ENCODE data around the gene PTPRD.

PTPRD gene

GRCh38 chr9:8728910-8729309 lies 1883.9 kb downstream of the PTPRD start:
- TF ChIP-seq, protein P1, sequence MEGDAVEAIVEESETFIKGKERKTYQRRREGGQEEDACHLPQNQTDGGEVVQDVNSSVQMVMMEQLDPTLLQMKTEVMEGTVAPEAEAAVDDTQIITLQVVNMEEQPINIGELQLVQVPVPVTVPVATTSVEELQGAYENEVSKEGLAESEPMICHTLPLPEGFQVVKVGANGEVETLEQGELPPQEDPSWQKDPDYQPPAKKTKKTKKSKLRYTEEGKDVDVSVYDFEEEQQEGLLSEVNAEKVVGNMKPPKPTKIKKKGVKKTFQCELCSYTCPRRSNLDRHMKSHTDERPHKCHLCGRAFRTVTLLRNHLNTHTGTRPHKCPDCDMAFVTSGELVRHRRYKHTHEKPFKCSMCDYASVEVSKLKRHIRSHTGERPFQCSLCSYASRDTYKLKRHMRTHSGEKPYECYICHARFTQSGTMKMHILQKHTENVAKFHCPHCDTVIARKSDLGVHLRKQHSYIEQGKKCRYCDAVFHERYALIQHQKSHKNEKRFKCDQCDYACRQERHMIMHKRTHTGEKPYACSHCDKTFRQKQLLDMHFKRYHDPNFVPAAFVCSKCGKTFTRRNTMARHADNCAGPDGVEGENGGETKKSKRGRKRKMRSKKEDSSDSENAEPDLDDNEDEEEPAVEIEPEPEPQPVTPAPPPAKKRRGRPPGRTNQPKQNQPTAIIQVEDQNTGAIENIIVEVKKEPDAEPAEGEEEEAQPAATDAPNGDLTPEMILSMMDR (IDR thresholded peaks at IDR 0.05; ENCODE audit: control insufficient read depth, insufficient read depth, low read depth, low read length, missing control alignments), result no peak
- DNase-seq (ENCODE audit: low read depth), result no peak
- H3K4me3 ChIP-seq (ENCODE audit: control insufficient read depth, low read depth, low read length), result no peak overlapping the region

DNA sequence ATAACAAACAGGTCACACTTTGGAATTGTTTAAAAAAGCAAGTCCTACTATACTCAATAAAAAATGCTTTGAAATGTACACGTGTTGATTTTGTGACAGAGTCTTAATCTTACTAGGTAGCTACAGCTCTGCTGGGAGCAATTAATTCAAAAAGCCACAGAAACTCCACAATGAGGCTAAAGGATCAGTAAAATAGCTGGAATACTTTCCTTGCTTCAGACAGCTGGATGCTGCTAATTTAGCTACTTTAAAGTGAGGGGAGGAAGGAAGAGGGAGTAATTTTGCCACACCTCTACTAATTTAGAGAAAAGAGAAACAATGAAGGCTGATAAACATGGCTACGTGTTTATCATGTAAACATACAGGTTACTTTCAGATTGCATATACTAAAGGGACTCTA lies 1885.6 kb downstream of the PTPRD start:
- no peak for DNase-seq (ENCODE audit: low read depth)
- TF ChIP-seq, protein P1 (IDR thresholded peaks at IDR 0.05; ENCODE audit: control insufficient read depth, insufficient read depth, low read depth, low read length, missing control alignments), result no peak
- no peak overlapping the region for H3K4me3 ChIP-seq (ENCODE audit: control insufficient read depth, low read depth, low read length)

DNA sequence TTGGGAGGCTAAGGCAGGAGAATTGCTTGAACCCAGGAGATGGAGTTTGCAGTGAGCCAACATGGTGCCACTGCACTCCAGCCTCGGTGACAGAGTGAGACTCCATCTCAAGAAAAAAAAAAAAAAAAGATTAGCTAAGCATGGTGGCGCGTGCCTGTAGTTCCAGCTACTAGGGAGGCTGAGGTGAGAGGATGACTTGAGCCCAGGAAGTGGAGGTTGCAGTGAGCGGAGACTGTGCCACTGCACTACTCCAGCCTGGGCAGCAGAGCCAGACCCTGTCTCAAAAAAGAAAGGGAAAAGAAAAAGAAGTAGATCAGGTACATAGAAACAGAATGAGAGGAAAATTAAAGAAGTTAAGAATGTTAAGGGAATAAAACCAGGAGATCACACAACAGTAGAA lies 1886.1 kb downstream of the PTPRD start:
- TF ChIP-seq, protein P1 (IDR thresholded peaks at IDR 0.05; ENCODE audit: control insufficient read depth, insufficient read depth, low read depth, low read length, missing control alignments), result no peak
- no peak overlapping the region for H3K4me3 ChIP-seq (ENCODE audit: control insufficient read depth, low read depth, low read length)
- DNase-seq (ENCODE audit: low read depth), result no peak

DNA sequence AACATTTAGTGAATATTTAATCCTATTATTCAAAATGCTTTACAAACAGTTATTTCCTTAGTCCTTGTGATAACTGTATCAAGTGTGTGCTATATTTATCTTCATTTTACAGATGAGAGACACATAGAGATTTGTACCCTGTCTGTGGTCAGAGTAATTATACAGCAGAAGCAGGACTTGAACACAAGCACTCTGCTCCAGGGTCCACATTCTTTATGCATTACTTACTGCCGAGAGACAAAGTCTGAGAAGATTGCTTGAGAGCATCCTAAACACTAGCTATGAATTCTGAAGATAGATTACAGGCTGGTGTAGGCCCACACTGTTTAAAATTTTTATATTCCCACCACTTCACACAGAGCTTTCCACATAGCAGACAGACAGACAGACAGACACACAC lies 1887.2 kb downstream of the PTPRD start:
- TF ChIP-seq, protein P1 (IDR thresholded peaks at IDR 0.05; ENCODE audit: control insufficient read depth, insufficient read depth, low read depth, low read length, missing control alignments), result no peak
- no peak for DNase-seq (ENCODE audit: low read depth)

DNA sequence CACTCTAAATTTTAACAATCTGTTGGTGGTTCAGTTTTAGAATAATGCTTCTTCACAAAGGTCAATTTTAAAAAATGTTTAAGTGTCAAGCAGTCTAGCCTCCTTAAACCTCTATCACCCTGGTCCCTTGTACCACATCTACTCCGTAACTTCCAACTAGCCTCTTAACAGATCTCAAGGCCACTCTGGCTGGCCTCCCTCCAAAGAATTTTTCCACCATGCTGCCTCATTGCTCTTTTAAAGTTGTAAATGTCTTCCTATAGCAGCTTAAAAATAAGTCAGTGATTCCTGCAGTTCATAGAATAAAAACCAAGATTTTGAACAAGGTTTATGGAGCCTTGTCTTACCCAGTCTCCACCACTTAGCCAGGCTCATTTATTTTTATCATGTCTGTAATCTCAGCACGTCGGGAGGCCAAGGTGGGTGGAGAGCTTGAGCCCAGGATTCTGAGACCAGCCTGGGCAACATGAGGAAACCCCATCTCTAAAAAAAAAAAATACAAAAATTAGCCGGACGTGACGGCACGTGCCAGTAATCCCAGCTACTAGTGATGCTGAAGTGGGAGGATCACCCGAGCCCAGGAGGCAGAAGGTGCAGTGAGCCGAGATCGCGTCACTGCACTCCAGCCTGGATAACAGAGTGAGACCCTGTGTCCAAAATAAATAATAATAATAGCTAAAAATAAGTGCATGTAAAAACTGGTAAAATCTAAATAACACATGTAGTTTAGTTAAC lies 1888.4 kb downstream of the PTPRD start:
- TF ChIP-seq, protein P1 (IDR thresholded peaks at IDR 0.05; ENCODE audit: control insufficient read depth, insufficient read depth, low read depth, low read length, missing control alignments), result no peak
- H3K4me3 ChIP-seq (ENCODE audit: control insufficient read depth, low read depth, low read length), result no peak overlapping the region
- DNase-seq (ENCODE audit: low read depth), result no peak

More for the DNA sequence above, 1887.2 kb downstream of the PTPRD start:
- H3K4me3 ChIP-seq (ENCODE audit: control insufficient read depth, low read depth, low read length), result no peak overlapping the region

DNA sequence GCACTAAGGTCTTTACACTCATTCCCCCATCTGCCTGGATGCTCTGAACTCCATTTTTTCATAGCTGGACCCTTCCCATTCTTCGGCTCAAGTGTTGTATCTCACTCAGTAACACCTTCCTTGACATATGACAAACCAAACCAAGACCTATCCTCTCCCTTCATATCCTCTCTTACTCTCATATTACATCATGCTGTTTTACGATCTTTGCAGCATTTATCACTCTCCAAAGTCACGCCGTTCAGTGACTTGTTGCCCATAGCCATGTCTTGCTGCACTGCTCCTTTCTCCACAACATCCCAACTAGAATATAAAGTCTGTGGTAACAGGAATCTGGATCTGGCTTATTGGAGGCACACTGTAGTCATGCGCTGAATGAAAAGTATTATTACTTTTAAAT lies 1889.6 kb downstream of the PTPRD start:
- H3K4me3 ChIP-seq (ENCODE audit: control insufficient read depth, low read depth, low read length), result no peak overlapping the region
- TF ChIP-seq, protein P1 (IDR thresholded peaks at IDR 0.05; ENCODE audit: control insufficient read depth, insufficient read depth, low read depth, low read length, missing control alignments), result no peak
- no peak for DNase-seq (ENCODE audit: low read depth)
